CD4-positive, CD25-positive, alpha-beta regulatory T cell (primary cell): Measurements from ENCODE around the gene EVC. TPM values are rescaled to one million over a fixed set of nuclear protein-coding genes. Genes with fewer than 3 reads are reported as not detected.

ENCODE experiments used
- ATAC-seq, 2 donors: fragments of 150-1000 bp; cut with Tn5 transposase; one replicate each; pipeline ENCODE4 v1.10.0; 2021; ENCODE audit warnings: low read depth in 2 of 2, moderate number of reproducible peaks in 2 of 2, moderate library complexity in 1 of 2
- DNase-seq, 3 donors: peaks; one replicate each; pipeline versions ENCODE4 v3.0.0 to v3.0.0-alpha.2; 2012 to 2022; ENCODE audit warnings: mixed read lengths in 1 of 3
- H3K27ac ChIP-seq: one replicate; pipeline ENCODE4 v1.7.0; 2013; ENCODE audit warnings: mild to moderate bottlenecking, low read length; ENCODE audit not compliant: insufficient read depth, poor library complexity, severe bottlenecking
- H3K27me3 ChIP-seq: one replicate; pipeline ENCODE4 v1.7.0; 2013; ENCODE audit warnings: low read length; ENCODE audit not compliant: control insufficient read depth, insufficient read depth
- H3K36me3 ChIP-seq: one replicate; pipeline ENCODE4 v1.7.0; 2013; ENCODE audit warnings: mild to moderate bottlenecking, low read length, moderate library complexity; ENCODE audit not compliant: control insufficient read depth, insufficient read depth
- H3K4me1 ChIP-seq: 2 replicates; pipeline ENCODE4 v1.7.0; 2013; ENCODE audit warnings: mild to moderate bottlenecking, low read length; ENCODE audit not compliant: insufficient read depth, control insufficient read depth, poor library complexity, severe bottlenecking
- H3K4me3 ChIP-seq: one replicate; pipeline ENCODE4 v1.7.0; 2013; ENCODE audit warnings: low read depth, mild to moderate bottlenecking, low read length, moderate library complexity
- H3K9me3 ChIP-seq, 2 experiments: 1 replicate in 1 of 2; 2 replicates in 1 of 2; pipeline ENCODE4 v1.7.0; 2013; ENCODE audit warnings: low read length in 2 of 2, mild to moderate bottlenecking in 1 of 2, moderate library complexity in 1 of 2; ENCODE audit not compliant: control insufficient read depth in 2 of 2
- H3K27ac Mint-ChIP-seq, 3 donors: one replicate each; pipeline ENCODE4 v1.8.0; 2020 to 2022; ENCODE audit warnings: mild to moderate bottlenecking in 3 of 3, mixed read lengths in 3 of 3, moderate library complexity in 2 of 3
- H3K27me3 Mint-ChIP-seq: one replicate; pipeline ENCODE4 v1.8.0; 2022; ENCODE audit warnings: mild to moderate bottlenecking, mixed read lengths
- H3K36me3 Mint-ChIP-seq: one replicate; pipeline ENCODE4 v1.8.0; 2020; ENCODE audit warnings: mixed read lengths
- H3K4me1 Mint-ChIP-seq, 4 donors: one replicate each; pipeline ENCODE4 v1.8.0; 2020 to 2022; ENCODE audit warnings: mixed read lengths in 4 of 4, mild to moderate bottlenecking in 1 of 4
- H3K4me3 Mint-ChIP-seq, 4 donors: one replicate each; pipeline ENCODE4 v1.8.0; 2020 to 2022; ENCODE audit warnings: mild to moderate bottlenecking in 4 of 4, mixed read lengths in 4 of 4, moderate library complexity in 3 of 4
- H3K9me3 Mint-ChIP-seq, 7 donors: one replicate each; pipeline ENCODE4 v1.8.0; 2020 to 2022; ENCODE audit warnings: mixed read lengths in 7 of 7, mild to moderate bottlenecking in 3 of 7, moderate library complexity in 2 of 7
- polyA plus RNA-seq, 4 donors: library from polyadenylated mRNA; unstranded; fragments of 300-500 nt; fragmentation: Illumina TruSeq; gene quantifications; one replicate each; pipeline ENCODE4 v1.2.3, GENCODE V29; 2021
- total RNA-seq: library from RNA; stranded (reverse); gene quantifications from one replicate; pipeline ENCODE4 v1.2.3, GENCODE V29; 2022

The EVC gene
- total and polyA plus RNA-seq, 5 donors from 2014 or later: 0.02 to 4.6 TPM; not detected in 3

DNA sequence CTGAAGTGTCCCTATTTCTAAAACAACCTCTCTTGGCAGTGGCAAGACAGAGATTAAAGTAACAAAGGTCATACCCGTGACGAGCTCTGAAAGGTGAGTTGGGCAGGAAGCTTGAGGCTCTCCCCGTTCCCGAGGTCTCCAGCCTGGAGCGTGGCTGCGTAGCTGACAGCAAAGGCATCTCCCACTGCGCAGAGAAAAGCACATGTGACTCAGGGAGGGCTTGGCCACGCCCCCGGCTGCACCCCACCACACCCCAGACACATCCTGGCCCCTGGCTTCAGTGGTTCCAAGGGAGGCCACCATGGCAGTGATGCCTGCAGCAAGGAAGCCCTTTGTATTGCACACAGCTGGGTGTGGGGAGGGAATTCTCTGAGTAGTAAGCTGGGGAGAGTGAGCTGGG lies 25.7 kb upstream of the EVC start:
- Mint-ChIP-seq H3K27me3 (no peaks in the 10 kb centered on the region), H3K4me3 (no peak overlapping the region), H3K9me3 (no peaks in the 10 kb centered on the region), H3K27ac (no peak overlapping the region), H3K36me3 (no peaks in the 10 kb centered on the region), H3K4me1 (peaks cover 0 to 4% (median 0%) of the 10 kb centered on the region in 4 donors)
- no peaks in the 10 kb centered on the region for H3K4me1 ChIP-seq
- no peaks in the 10 kb centered on the region for H3K36me3 ChIP-seq
- H3K27me3 ChIP-seq: no peaks in the 10 kb centered on the region
- no peaks in the 10 kb centered on the region for H3K9me3 ChIP-seq
- no peak overlapping the region for H3K27ac ChIP-seq
- ATAC-seq: no peak
- no peak overlapping the region for H3K4me3 ChIP-seq
- no peak for DNase-seq

DNA sequence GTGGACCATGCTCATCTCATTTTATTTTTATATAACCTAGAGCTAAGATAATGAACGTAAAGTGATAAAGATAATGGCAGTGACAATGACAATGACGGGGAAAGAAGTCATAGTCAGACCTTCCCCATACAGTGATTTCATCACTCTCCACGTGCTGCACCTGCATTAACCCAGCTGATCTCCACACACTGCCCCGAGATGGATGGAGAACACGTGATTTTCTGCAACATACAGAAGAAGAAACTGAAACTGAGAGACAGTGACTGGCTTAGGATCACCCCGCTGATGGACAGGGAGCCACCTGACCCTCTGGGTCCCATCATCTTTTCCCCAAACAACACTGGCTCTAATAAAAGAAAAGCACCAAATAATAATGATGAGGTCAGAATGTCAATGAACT lies 24.7 kb upstream of the EVC start:
- Histone ChIP-seq H3K4me3 (no peak overlapping the region), H3K27me3 (no peaks in the 10 kb centered on the region), H3K36me3 (no peaks in the 10 kb centered on the region), H3K27ac (no peak overlapping the region), H3K4me1 (no peaks in the 10 kb centered on the region), H3K9me3 (no peaks in the 10 kb centered on the region)
- Mint-ChIP-seq H3K27me3 (no peaks in the 10 kb centered on the region), H3K4me1 (peaks cover 0 to 4% (median 0%) of the 10 kb centered on the region in 4 donors), H3K9me3 (no peaks in the 10 kb centered on the region), H3K27ac (no peak overlapping the region), H3K4me3 (no peak overlapping the region), H3K36me3 (no peaks in the 10 kb centered on the region)
- ATAC-seq (no peak), DNase-seq (no peak)

DNA sequence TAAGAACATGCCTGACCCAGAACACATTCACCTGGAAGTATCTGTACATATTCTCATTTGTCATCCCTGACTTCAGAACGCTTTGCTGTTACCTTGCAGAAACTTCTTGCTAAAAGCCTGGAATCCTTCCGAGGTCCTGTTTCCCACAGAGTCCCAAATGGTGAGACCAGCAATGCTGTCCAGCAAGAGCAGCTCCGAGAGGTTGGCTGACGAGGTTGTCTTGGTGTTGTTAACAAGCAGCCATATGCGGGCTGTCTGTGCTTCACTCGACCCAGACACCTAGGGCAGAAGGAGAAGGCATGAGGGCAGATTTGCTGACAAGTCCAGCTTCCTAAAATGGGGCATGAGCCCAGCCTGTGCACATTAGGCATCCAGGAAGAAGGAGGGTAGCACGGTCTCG lies 21.9 kb upstream of the EVC start:
- no peak overlapping the region for H3K4me3 ChIP-seq
- H3K36me3 ChIP-seq: no peaks in the 10 kb centered on the region
- H3K27ac Mint-ChIP-seq: no peak overlapping the region
- no peaks in the 10 kb centered on the region for H3K36me3 Mint-ChIP-seq
- no peak overlapping the region for H3K27ac ChIP-seq
- no peaks in the 10 kb centered on the region for H3K27me3 ChIP-seq
- DNase-seq: no peak
- no peak overlapping the region for H3K4me3 Mint-ChIP-seq
- H3K4me1 Mint-ChIP-seq: peaks cover 0 to 1% (median 0%) of the 10 kb centered on the region in 4 donors
- no peaks in the 10 kb centered on the region for H3K4me1 ChIP-seq
- no peaks in the 10 kb centered on the region for H3K9me3 Mint-ChIP-seq
- ATAC-seq: no peak
- H3K27me3 Mint-ChIP-seq: no peaks in the 10 kb centered on the region
- no peaks in the 10 kb centered on the region for H3K9me3 ChIP-seq

DNA sequence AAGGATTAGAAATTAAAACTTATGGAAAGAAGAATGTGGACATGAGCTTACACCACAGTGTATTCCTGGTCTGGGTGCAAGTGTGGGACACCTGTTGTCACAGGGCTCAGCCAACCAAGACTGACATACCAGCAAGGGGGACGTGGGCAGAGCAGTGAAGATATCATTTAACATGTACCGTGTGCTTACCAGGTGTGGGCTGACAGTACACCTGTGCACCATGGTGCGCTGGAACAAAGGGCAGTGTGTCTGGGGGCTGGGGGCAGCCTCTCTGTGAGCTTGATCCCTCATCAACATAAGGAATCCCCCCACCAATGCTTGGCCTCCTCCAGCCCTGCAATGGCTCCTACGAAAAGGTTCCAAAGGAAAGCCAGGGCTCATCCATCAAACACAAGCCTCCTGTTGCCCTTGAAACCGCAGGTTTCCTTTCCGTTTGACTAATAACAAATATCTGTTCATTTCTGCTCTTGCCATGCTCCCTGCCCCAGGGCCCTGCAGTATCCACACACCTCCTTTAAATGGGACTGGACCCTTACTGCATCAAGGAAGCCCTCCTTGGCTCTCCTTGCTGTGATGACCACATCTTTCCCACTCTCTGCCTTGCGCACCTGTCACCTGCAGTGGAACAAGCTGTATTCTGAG lies 19.4 kb upstream of the EVC start:
- Histone ChIP-seq H3K4me1 (no peaks in the 10 kb centered on the region), H3K27me3 (no peaks in the 10 kb centered on the region), H3K27ac (no peak overlapping the region), H3K9me3 (no peaks in the 10 kb centered on the region), H3K4me3 (no peak overlapping the region), H3K36me3 (peaks cover under 1% of the 10 kb centered on the region)
- Mint-ChIP-seq H3K4me1 (no peaks in the 10 kb centered on the region), H3K27ac (no peak overlapping the region), H3K9me3 (no peaks in the 10 kb centered on the region), H3K36me3 (no peaks in the 10 kb centered on the region), H3K27me3 (no peaks in the 10 kb centered on the region), H3K4me3 (no peak overlapping the region)
- ATAC-seq: no peak
- no peak for DNase-seq

DNA sequence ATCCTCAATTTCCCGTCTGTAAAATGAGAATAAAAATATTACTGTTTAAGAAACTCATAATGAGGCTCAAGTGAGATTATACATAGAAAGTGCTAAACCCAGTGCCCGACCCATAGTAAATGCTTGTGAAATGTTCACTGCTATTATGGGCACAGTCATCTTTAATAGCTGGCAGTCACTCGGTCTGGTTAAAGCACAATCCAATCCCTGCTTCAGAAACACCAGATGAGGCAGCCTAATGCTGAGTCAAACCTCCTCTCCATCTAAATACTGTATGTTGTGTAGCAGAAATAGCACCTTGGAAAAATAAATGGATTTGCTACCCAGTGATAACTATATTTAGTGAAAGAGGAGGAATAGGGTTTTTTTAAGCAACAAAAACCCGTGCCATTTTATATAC lies 17.1 kb upstream of the EVC start:
- Mint-ChIP-seq H3K9me3 (no peaks in the 10 kb centered on the region), H3K27me3 (no peaks in the 10 kb centered on the region)
- ATAC-seq: no peak

DNA sequence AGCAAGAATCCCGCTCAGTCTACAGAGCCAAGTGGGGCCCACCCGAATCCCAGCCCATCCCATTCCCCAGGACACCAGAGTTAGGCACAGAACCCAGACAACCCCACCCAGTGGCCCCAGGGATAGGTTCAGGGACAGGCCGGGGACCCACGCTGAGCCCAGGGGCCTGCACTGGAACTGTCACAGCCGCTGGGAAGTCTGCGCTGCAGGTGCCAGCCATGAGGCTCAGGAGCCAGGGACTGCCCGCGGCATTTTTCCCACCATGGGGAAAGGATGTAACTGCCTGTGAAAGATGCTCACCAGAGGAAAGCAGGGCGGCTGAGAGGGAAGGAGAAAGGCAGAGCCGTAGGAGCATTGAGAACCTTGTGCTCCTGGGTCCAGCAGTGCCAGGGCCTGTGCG lies 14.7 kb upstream of the EVC start:
- Mint-ChIP-seq H3K4me1 (no peaks in the 10 kb centered on the region), H3K27me3 (no peaks in the 10 kb centered on the region), H3K9me3 (peaks cover 0 to 3% (median 0%) of the 10 kb centered on the region in 7 donors), H3K4me3 (no peak overlapping the region), H3K36me3 (no peaks in the 10 kb centered on the region), H3K27ac (no peak overlapping the region)
- no peak for ATAC-seq
- Histone ChIP-seq H3K36me3 (peaks cover 4% of the 10 kb centered on the region), H3K9me3 (no peaks in the 10 kb centered on the region), H3K4me3 (no peak overlapping the region), H3K27me3 (no peaks in the 10 kb centered on the region), H3K27ac (no peak overlapping the region), H3K4me1 (no peaks in the 10 kb centered on the region)
- DNase-seq: no peak

More for the DNA sequence above, 17.1 kb upstream of the EVC start:
- Histone ChIP-seq H3K27me3 (no peaks in the 10 kb centered on the region), H3K9me3 (no peaks in the 10 kb centered on the region), H3K36me3 (peaks cover 4% of the 10 kb centered on the region), H3K4me1 (no peaks in the 10 kb centered on the region), H3K4me3 (no peak overlapping the region), H3K27ac (no peak overlapping the region)
- H3K4me3 Mint-ChIP-seq: no peak overlapping the region
- no peak for DNase-seq
- H3K27ac Mint-ChIP-seq: no peak overlapping the region
- H3K36me3 Mint-ChIP-seq: no peaks in the 10 kb centered on the region
- no peaks in the 10 kb centered on the region for H3K4me1 Mint-ChIP-seq

DNA sequence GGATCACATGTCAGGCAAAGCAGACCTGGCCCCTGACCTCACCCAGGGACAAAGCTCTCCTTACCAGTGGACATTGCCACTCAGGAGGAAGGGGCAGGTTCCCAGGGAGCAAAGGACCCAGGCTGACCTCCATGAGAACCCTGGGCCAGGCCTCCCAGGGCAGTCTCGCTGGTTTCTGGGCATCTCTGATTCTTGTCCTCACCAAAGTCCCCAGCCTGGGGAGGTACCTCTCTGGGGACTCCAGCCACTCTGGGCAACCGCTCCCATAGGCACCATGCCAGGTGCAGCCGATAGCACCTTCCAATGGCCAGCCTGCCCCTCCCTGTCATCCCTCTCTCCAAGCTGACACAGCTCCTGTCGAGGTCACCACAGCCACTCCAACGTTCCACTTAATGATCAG lies 10.5 kb upstream of the EVC start:
- H3K9me3 Mint-ChIP-seq: peaks cover 0 to 6% (median 1%) of the 10 kb centered on the region in 7 donors
- H3K27ac Mint-ChIP-seq: no peak overlapping the region
- H3K4me3 ChIP-seq: no peak overlapping the region
- no peaks in the 10 kb centered on the region for H3K4me1 ChIP-seq
- ATAC-seq (no peak), DNase-seq (no peak)
- peaks cover 4% of the 10 kb centered on the region for H3K36me3 ChIP-seq
- peaks cover 3% of the 10 kb centered on the region for H3K36me3 Mint-ChIP-seq
- no peak overlapping the region for H3K27ac ChIP-seq
- H3K27me3 Mint-ChIP-seq: no peaks in the 10 kb centered on the region
- no peak overlapping the region for H3K4me3 Mint-ChIP-seq
- no peaks in the 10 kb centered on the region for H3K27me3 ChIP-seq
- H3K4me1 Mint-ChIP-seq: no peaks in the 10 kb centered on the region
- no peaks in the 10 kb centered on the region for H3K9me3 ChIP-seq

DNA sequence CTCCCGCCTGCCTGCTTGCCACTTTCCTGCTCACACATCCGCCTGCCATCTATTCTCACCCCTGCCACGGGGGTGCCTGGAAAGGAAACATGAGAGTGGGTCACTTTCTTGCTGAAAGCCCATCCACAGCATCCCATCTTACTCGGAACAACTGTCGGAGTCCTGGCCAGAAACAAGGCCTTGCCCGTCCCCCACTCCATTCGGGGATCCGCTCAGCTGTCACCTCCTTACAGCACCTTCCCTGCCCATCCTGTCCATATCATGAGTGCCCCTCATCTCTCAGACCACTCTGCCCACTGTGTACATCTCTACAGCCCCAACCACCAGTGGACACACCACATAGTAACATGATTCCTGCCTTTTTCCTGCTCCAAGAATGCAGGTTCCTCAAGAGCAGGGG lies 9.0 kb upstream of the EVC start:
- H3K27me3 Mint-ChIP-seq: peaks cover 4% of the 10 kb centered on the region
- Histone ChIP-seq H3K27ac (no peak overlapping the region), H3K36me3 (peaks cover under 1% of the 10 kb centered on the region), H3K27me3 (no peaks in the 10 kb centered on the region), H3K4me1 (no peaks in the 10 kb centered on the region), H3K4me3 (no peak overlapping the region), H3K9me3 (no peaks in the 10 kb centered on the region)
- H3K4me3 Mint-ChIP-seq: no peak overlapping the region
- H3K36me3 Mint-ChIP-seq: peaks cover 3% of the 10 kb centered on the region
- peaks cover 0 to 9% (median 2%) of the 10 kb centered on the region in 4 donors for H3K4me1 Mint-ChIP-seq
- DNase-seq: no peak
- ATAC-seq: no peak
- H3K9me3 Mint-ChIP-seq: peaks cover 0 to 10% (median 1%) of the 10 kb centered on the region in 7 donors
- no peak overlapping the region for H3K27ac Mint-ChIP-seq
